COLO829 (cell line): Measurements from ENCODE around the gene OLFML1.

Experiments used
- DNase-seq: peaks from one replicate; pipeline ENCODE4 v3.0.0; 2012; ENCODE audit warnings: low spot score

OLFML1 gene

GRCh38 chr11:7559398-7560283 is 74.3 kb downstream of the OLFML1 start:
- DNase-seq: no peak
